GM21390 (cell line): Measurements from ENCODE around the gene NCOA7.
"Not testable (repeated sequence)": the region's sequence is repeated elsewhere in the genome, so short reads cannot be mapped to it uniquely, and the experiment has no call there.

Experiments
- ATAC-seq: cut with Tn5 transposase; IDR thresholded peaks from one replicate; pipeline ENCODE4 v1.9.1; 2021; ENCODE audit not compliant: unreplicated experiment

NCOA7 gene

DNA sequence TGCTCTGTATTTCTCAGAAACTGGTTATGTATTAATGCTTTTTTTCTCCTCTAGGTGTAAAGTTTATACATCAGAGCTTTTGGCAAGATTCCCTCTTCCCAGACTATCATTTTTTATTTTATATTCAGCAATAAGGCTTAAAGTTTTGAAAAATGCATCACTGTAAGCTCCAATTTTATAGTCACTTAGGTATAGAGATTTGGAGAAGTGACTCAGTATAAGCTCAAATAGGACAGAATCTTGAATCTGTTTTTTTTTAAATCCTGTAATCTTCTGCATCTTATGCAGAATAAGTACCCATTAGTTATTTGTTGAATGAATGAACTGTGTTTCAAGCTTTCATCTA lies 1.0 kb downstream of the NCOA7 start:
- ATAC-seq: no peak

DNA sequence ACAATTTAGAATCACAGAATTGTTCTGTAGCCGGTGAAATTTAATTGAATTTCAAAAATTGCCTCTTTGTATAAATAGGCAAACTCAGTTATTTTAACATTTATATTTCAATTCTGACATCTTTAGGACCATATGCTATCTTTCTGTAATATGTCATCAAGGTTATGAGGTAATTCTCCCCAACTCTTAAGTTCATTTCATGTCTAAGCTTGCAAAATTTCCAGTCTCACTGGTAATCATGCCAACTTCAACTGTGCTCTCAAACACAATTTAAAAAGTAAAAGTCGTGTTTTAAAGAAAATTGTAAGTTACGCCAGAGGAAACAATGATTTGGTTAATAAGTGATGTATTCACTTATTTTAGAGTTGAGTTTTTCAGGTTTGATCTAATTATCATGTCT lies 1.4 kb downstream of the NCOA7 start:
- ATAC-seq: no peak

DNA sequence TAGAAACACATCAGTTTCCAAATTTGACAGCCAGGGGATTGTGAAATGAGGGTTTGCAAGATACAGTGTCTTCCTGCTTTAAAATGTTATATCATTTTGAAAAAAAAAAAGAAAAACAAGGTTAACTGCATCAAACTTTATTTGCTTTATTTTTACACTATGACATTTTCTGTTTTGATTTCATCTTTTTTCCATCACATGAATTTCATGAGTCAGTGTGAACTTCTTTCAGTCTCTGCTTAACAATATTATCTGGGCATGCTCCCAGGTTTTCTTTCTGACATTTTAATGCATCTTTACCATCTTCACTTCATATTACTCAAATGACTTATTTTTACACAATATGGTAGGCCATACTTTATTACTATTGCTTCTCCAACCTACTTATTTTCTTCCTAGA lies 1.9 kb downstream of the NCOA7 start:
- ATAC-seq: no peak

DNA sequence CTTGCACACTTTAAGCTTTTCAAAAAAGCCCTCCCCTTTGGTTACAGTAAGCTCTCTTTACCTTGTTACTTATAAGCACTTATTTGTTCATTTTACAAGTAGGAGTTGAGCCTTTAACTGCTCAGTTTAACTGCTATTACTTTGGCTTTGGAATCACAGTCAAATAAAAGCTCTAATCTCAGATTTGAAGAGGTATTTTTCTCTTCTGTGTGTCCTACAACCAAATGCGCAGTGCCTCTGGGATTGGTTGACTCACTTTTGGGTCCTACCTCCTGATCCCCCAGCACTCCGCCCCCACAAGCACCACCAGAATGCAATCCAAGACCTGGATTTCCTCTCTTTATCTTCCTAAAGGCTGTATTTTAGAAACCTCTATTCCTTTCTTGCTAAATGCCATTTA lies 2.5 kb downstream of the NCOA7 start:
- no peak for ATAC-seq

DNA sequence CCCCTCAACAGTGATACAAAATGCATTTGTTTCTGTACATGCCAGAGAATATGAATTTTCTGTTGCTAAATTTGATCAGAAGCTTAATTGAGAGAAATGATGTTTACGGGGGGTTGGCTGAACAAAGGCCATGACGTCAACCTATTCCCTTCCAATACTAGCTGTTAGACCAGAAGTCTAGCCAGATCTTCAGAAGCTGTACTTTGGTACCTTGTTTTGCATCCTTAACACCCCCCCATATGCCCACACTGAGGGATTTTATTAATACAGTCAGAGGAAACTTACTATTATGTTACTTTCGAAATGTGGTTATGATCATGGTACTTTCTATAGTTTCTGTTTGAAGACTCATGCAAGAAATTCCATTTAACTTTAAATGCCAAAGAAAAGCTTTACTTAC lies 3.1 kb downstream of the NCOA7 start:
- no peak for ATAC-seq

DNA sequence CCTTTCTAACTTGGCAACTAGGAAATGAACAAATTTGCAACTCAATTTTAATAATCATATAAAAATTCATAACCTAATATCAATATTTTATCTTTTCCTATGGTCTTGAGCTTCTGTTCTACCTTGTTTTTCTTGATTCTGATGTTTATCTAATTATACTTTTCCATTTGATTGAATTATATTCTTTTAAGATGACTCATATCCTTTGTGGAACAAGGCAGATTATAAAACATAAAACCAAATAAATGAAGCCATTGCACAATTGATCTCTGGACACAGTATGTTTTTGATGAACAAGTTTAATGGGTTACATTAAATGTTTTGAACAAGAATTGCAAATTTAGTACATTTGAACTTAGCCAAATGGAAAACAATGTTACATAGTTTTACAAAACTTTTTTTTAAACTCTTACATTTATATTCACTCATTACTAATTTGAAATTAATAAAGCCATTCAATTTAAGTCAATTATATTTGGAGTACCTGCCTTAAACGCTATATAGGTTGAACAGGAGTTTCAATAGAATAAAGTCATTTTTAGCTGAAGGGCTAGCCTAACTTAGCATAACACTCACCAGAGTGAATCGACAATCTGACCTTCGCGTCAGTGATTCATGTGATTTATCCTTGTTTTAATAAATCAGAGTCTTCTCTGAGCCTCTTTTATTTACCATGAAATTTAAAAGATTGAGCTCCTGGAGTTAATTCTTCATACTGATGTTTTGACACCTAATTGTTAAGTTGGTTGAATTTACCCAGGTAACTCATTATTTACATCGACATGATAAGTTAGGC lies 3.8 kb downstream of the NCOA7 start:
- no peak for ATAC-seq

DNA sequence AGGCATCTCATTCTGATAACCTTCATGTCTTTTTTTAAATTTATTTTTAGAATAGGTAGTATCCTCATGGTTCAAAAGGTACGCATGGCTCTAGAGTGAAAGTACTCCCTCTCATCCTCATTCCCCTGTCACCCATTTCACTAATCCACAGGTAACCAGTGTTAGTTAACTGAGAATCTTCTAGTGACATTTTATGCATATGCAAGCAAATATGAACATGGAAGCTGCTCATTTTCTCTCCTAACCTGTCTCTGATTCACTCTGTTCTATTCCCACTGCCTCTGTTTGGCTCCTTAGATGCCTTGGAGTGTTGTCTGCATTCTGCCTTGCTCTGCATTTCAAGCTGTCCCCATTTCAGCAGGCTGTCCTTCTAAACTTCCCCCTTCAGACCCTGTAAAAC lies 4.5 kb downstream of the NCOA7 start:
- no peak for ATAC-seq

DNA sequence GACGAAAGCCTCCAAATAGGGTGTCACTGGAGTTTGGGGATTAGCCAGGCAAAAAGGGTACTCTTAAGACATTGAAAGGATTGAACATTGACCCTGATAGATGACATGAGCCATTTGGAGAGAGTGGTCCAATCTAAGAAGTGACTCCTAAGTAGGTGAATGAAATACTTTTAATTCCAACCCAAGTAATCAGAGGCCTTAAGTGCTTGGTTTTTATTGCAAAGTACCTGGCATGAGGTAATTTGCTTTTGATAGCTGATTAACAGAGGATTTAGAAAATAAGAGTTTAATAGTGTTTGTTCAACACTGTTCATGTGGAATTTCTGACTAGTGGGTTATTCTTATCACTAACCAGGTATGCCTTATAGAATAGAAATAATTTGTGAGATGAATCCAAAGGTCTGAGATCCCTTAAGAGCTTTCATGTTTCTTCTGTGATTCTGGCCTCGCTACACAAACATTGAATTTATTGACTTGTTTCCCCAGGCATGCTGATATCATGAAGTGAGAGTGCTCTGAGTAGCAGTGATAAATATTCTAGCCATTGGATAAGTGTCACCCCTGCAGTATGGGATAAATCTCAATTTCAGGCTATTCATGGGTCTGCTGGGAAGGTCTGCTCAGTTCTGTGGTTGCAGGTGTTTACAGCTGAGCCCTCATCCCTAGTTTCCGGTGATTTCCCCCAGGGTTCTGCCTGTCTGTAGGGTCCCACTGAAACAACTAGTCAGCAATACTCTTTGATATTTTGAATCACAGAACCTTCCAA lies 6.5 kb downstream of the NCOA7 start:
- no peak for ATAC-seq

DNA sequence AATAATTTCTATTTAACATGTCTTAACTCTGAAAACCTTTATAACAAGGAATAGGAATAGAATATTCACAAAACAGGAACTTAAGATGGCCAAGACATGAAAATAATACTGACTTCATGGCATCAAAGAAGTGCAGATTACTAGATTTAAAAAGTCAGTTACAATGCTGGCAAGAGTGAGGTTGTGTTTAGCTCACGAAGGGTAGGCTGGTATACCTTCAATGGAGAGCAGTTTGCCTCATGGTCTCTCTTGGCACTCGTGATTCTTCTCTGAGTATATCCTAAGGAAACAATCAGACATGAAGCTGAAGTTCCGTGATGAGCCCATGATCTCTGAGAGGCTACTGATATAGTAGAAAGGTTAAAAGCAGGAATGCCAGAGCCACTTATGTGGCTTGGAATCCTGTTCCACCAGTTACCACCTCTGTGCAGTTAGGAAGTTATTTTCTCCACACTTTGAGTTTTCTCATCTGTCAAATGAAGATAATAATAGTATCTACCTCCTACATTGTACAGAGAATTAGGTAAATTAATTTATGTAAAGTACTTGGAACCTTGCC lies 7.2 kb downstream of the NCOA7 start:
- no peak for ATAC-seq

DNA sequence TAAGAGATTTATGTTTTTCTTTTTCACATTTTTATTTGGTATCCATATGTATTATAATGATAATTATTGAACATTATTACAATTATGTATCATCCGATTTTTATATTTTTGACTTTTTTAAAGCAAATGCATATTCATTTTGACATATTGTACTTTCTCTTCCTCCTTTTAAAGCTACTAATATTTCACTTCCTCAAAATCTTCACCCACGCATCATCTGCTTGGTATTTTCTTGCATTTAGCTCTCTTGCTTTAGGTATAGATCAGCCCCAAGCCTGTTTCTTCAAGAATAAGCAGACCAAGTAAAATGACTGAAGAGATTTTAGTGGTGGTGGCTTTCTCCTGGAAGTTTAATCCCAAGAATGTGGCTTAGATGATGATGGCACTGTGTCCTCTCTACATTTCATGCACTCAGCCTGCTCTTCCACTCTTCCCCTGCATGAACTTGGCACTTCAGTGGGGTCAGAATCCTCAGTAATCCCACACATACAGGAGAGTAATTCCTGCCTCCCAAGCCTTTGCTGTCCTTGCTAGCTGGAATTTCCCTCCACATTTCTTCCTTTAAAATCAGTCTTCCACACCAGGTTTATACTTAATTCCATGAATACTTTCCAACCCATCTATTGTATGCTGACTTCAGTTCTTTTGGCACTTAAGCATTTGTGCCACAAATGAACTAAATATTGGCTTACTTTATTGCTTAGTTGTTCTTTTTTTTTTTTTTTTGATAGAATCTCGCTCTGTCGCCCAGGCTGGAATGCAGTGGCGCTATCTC lies 8.2 kb downstream of the NCOA7 start:
- peak; percentile 83 for ATAC-seq

DNA sequence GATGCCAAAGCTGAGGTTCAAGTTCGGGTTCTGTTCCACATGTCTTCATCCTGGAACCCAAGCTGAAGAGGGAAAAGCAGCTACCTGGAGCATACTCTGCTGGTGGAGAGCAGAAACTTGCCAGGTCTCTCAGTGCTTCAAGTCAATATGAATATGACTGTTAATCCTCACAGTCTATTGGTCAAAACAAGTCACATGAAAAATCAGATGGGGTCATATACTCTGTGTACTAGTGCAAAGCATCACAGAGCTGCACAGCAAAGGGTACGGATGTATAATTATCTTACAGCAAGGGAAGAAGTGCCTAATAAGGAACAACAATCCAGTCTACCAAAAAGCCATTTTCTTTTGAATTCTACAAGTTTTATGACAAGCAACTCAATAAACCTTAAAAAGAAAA lies 11.6 kb downstream of the NCOA7 start:
- ATAC-seq: no peak

DNA sequence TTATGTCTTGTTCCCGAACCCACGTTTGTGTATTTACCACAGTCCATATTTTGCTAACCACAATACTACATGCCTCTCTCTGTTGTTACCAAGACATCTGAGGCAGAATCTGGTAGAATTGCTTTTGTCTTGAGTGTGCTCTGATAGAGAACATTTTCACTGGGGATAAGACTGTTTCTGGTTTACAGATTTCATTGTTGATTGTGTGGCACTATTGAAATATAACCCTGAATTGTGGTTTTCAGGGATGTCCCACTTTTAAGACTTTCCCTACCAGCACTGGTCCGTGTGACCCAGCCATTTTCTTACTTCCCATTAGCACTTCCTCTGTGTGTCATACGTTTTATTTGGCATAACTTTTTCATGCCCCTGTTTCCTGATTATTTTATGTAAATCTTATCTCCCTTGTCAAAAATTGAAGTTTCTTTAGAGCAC lies 12.2 kb downstream of the NCOA7 start:
- peak; percentile 16 for ATAC-seq

DNA sequence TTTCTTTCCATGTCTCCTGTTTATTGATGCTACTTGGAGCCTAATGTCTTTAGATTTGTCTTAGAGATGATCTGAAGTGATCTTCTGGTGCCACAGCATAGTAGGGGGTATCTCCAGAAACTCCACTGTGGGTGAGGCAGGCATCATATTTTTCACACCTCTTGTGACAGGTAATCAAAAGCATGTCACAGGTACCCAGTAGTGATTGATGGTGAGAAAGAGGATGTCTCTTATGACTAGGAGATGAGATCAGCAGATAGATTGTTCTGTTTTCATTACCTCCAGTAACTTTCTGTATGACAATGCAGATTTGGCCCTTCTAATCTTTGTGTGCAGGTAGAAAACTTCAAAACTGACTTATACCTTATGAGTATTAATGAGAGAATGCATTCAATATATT lies 13.5 kb downstream of the NCOA7 start:
- peak; percentile 56 for ATAC-seq

DNA sequence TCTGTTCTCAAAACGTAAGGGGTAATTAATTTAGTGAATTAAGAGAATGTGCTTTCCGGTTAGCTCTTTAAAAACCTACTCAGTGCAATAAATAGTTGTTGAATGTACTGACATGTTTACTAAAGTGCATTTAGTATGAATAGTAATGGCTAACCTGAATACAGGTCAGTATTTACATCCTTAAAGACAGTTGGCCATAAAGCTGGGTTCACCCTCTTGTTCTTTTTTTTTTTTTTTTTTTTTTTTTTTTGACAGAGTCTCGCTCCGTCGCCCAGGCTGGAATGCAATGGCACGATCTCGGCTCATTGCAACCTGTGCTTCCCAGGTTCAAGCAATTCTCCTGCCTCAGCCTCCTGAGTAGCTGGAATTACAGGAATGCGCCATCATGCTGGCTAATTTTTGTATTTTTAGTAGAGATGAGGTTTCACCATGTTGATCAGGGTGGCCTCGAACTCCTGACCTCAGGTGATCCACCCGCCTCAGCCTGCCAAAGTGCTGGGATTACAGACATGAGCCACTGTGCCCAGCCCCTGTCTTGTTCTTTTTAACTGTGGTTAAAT lies 14.2 kb downstream of the NCOA7 start:
- not testable (repeated sequence) for ATAC-seq

DNA sequence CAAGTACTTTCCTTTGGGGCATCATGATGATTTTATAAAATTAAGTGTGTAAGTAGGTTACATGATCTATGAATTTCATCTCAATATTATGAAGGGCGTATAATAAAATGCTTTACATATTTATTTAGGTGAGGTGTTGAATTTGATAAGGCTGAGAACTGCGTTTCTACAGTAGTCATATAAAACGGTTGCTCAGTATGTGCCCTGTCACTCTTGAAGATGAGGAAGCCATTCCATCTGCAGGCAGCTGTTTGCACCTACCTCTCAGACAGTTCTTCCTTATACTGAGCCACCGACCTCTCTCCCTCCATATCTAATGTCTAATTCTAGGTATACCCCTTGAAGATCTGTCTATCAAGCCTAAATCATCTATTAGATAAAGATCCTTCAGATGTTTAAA lies 16.1 kb downstream of the NCOA7 start:
- ATAC-seq: no peak

DNA sequence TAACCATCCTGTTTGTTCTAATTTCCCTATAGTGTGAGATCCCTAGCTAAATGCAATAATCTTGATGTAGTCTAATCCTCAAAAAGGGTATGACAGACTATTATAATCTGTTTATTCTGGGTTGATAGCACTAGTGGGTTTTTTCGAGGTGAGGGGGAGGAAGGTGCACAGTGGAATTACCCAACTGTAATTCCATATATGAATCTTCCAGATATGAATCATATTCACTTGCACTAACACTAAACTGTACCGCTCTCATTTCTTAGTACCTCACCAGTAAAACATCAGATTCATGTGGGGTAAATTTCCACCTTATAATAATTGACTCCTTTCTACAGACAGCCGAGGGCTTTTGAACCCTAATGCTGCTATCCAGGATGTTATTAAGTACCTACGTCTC lies 16.5 kb downstream of the NCOA7 start:
- ATAC-seq: peak; percentile 31

DNA sequence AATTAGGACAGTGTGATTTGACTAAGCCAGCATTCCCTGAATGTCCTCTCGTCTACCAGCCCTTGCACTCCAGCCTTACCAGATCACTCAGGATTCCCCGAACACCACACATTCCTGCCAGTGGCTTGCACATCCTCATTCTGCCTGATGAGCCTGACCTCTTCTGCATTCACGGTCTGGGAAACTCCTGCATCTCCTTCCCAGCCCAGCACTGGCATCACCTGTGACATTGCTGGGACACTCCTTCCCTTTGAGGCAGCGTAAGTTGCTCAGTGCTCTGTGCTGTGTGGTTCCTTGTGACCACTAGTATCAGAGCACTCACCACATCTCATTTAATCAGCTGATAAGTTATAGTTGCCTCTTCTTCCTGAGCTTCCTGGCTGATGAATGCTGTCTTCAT lies 17.3 kb downstream of the NCOA7 start:
- ATAC-seq: peak; percentile 23

DNA sequence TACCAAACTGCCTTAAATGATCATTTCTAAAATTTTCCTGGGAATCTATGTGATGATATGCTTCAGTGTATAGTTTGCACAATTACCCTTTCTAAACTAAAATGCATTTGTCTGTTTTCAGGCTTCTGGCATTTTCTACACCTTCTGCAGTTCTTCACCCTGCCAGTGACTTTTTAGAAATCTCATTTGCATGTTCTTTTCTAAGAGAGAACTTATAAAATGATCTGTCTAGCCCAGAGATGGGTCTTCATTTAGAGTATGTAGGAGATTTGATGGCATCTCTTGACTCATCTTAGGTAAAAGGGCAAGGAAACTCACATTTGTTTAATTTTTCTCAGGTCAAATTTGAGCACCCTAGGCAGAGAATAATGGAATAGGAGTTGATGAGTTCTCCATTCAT lies 17.8 kb downstream of the NCOA7 start:
- ATAC-seq: no peak

DNA sequence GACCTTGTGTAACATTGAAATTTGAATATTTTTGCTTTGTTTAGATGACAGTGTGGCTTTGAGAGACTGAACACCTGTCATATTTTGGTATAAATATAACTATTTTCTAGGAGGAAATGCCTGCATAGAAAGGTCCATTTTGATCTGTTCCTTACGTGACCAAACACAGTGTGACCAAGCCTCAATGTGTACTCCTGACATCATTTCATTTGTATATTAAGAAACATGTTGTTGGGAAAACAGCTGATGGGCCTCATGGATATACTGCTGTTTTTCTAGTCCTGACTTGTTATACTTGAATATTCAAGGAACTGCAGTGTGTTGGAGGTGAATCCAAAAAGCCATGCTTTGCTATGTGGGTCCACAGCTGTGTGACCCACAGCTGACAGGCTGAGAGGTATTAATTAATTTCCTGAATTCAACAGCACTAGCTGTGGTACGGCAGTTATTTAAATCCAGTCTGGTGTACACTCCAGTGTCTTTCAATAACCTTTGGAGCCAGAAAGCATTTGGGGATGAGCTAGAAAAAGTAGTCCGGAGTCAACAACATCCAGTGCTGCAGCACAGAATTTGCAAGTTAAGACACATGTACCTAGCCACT lies 18.9 kb downstream of the NCOA7 start:
- no peak for ATAC-seq

DNA sequence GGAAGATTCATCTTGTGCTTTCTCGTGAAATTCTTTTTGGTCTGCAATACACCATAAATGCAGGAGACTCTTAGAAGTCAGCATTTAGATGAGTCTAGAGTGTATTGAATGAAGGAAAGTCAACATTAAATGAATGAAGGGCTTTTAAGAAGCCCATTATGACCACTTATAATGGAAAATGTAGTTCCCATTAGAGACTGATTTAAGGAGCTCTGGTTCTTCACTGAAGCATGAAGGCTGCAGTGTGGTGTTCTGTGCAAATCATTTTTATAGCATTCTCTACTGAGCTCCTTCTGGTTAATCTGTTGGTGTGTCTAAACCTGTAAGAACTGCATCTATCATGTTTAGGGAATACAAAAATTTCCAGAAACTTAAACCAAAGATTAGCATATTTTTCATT lies 19.7 kb downstream of the NCOA7 start:
- no peak for ATAC-seq

DNA sequence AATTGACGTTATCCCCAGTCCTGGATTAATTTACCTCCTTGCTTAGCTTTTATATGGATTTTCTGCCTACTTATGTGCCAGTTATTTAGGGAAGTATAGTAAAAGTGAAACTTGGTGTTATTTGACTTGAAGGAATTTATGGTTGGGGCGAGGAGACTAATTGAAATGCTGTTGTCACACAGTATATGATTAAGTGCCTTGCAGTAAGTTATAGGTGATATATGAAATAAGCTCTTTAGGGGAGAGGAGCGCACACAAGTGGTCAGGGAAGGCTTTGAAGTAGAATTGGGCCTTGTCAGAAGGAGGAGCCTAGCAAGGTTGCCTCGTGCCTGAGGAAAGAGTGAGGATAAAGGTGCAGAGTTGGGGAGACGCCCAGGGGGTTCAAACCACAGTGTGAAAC lies 20.5 kb downstream of the NCOA7 start:
- no peak for ATAC-seq
